NK-92 (cell line): Measurements from ENCODE around the gene OPCML.

Experiments used
- DNase-seq: peaks from one replicate; lab custom pipeline; 2025; ENCODE audit not compliant: unreplicated experiment; lab: John Stamatoyannopoulos, UW

Gene OPCML

DNA sequence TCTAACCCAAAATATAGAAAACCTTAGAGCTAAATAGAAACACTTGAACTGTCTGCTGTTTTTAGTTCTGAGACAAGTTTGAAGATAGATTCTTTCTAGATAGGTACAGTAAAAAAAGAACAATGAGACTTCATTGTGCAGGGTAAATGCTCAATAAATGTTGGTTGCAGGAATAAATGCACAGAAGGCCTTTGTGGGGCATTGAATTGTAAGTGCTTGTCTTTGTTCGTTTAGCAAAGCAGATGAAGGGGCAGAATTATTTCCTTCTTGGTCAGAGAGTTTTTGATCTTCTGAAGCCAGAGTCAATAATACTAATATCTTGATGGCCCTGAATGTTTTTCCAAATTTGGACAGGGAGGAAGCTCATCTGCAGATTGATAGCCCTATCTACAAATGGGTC is 340.4 kb downstream of the OPCML start:
- no peak for DNase-seq

DNA sequence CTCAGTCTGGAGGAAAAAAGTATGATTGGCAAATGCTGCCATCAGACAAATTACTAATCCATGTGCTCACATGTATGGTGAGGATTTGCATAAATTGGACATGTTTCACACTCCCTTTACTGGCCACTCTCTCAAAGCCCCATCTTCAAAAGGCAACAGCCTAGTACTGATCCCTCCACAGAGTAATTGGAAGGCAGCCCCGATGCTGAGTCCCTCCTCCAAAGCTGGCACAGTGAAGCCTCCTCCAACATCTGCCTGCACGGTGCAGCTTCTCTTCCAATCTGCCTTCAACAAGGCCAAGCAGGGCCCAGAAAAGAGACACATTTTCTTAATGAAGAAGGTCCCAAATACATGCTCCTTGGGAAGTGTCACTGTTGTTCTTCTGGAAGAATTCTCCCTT is 350.6 kb downstream of the OPCML start:
- DNase-seq = no peak

DNA sequence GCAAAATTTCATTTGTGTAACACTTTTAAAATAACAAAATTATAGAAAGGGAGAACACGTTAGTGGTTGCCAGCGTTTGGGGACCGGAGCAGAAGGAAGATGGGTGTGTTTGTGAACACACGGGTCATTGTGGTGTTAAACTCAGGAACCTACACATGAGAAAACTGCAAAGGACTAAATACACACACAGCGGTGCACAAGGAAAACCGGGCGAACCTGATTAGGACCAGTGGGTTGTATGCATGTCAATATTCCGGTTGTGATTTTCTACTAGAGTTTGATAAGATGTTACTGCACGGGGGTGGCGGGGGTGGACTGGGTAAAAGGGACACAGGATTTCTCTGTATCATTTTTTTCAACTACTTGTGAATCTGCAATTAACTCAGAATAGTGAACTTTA is 351.2 kb downstream of the OPCML start:
- no peak for DNase-seq

DNA sequence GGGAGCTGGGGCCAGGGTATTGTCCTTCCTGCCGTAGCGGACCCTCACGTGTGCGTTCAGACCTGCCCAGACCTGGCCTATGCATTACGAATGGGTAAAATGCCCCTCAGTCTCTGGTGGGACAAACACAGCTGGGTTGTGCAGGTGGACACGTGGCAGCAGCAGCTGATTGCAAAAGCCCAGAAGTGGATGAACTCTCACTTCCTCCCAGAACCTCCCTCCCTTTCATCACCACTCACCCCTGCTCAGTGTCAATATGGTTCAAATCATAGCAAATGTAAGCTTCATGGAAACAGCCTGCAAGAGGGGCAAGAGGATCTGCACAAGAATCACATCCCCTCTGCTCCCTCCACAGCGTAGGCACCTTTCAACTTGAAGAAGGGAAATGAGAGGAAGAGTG is 352.1 kb downstream of the OPCML start:
- DNase-seq = no peak

DNA sequence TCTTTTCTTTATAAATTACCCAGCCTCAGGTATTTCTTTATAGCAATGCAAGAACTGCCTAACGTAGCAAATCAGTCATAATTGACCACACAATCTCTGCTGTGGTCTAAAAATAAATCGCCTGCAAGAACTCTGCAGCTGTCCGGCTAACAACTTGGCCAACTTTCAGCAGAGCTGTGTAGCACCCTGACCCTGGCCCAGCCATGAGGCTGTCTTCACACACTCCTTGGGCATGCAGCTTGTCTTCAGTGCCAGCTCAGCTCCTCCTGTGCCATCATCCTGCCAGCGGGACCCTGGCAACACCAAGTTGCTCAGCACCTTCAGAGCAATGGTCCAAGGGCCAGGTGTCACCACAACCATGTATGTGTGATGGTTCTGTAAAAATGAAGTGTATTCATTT is 355.6 kb downstream of the OPCML start:
- DNase-seq = no peak

DNA sequence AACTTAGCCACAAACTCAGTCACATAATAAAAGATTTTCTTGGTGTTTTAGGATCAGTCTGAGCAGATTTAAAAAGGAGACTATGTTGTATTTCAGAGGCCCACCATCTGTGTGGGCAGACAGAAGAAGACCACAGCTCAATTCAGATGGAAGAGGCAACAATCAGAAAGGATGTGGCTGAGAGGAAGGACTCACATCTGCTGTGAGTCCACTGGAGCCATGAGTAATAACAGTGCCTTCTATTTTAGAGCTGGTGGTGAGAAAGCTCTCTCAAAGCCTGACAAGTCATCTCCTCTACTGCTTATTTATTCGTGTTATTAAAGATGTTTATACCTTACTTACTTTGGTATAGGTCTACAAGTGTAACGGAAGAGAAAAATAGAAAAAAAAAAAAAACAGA is 357.2 kb downstream of the OPCML start:
- DNase-seq = no peak

DNA sequence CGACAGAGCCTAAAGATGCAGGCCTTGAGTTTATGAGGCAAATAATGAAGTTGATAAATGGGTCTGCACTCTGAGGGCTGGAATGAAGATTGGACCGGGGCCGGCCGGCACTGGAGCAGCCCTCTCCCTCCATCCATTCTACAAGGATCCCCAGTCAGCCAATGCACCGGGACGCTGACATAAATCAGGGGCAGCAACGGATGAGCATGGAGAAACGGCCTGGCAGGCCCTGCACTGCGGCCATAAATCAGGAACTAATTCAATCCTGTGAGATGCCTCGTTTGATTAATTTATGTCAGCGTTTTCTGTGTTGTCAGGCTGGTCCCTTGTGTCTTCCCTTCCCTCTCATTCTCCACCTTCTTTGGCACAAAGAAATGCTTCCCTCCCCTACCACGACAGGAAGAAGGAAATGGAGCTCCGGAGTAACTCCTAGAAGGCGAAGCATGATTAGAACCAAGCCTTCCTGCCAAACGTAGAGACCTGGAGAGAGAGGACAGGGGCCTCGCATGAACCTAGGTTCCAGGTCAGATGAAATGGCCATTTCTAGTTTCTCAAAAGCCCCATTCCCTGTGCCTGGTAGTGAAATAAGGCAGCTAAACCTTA is 358.4 kb downstream of the OPCML start:
- no peak for DNase-seq

DNA sequence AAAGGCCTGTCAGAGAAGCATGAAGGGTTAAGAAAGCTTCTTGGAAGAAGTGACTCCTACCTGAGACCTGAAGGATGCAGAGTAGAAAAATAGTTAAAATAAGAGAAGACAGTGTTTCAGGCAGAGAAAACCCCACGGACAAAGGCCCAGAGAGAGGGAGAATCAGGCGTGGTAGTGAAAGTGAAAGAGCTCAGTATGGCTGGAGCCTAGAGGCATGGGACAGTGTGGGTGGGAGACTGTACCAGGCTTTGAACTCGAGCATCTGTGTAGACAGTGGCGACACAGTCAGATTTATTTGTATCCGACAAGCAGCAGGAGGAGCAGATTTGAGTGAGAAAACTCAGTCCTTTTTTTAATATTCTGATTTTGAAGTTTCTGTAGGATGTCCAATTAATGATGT is 360.0 kb downstream of the OPCML start:
- no peak for DNase-seq

DNA sequence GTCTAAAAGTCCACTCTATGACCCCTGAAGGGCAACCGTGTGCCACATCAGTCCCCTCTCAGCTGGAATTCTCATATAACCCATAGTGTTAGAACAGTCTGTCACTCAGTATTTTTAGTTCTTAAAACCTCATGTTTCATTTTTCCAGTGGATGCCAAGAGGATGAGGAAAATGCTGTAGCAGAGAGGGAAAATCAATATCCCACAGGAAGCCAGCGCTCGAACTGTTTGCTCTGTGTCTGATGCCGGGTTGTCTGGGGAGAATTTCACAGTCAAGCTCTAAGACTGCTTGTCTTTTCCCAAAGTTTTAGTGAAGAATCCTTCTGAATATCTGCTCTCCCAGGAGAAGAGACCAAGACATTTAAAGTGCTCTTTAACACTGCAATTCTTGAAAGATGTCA is 360.9 kb downstream of the OPCML start:
- no peak for DNase-seq

DNA sequence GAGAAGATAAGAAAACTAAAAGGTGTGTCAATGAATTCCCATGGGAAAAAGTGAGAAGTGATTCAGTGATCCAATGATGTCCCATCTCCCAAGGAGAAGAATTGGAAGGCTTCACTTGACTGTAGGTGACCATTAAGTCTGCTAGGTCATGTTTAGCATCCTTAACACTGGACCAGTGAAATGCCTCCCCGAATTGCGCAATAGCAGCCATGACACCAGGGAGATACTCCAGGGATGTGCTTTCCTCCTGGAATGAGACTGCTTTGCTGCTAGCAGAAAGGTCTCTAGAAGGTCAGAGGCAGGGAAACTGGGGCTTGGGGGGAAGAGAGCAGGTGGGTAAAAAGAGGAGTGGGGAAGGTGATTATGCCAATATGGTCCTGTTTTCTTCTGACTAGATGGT is 364.3 kb downstream of the OPCML start:
- no peak for DNase-seq

DNA sequence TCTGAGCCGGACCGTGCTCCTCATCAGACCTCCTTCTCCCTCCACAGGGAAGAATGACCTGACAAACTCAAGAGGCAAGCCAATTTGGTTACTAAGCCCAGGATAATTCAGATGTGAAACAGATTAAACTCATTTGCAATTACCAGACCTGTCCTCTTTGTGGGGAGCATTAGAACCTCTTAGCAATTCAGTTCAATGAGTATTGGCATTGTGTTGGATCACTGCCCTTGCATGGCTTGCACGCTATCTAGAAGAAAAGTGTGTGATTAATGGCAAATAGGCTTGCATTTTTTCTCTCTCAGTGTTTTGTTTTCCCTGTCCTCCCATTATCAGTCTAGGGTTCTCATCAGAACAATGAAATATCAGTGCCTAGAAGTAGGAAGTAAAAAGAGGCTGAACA is 365.6 kb downstream of the OPCML start:
- no peak for DNase-seq

DNA sequence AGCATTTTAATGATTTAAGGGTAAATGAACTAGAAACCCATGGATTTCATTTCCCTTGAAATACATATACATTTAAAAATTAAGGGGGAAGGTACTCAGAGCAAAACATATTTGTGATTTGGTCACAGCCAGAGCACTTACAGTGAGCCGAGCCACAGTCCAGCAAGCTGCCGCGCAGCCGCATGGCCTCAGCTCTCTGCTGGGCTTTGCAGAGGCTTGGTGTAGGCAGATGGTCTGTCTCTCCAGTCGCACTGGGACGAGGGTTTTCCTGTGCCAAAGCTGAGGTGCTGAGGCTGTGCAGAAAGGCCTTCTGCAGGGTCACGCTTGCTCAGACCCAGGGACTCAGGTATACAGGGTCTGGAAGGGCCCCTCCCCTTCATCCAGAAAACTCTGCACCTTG is 367.3 kb downstream of the OPCML start:
- DNase-seq = no peak

DNA sequence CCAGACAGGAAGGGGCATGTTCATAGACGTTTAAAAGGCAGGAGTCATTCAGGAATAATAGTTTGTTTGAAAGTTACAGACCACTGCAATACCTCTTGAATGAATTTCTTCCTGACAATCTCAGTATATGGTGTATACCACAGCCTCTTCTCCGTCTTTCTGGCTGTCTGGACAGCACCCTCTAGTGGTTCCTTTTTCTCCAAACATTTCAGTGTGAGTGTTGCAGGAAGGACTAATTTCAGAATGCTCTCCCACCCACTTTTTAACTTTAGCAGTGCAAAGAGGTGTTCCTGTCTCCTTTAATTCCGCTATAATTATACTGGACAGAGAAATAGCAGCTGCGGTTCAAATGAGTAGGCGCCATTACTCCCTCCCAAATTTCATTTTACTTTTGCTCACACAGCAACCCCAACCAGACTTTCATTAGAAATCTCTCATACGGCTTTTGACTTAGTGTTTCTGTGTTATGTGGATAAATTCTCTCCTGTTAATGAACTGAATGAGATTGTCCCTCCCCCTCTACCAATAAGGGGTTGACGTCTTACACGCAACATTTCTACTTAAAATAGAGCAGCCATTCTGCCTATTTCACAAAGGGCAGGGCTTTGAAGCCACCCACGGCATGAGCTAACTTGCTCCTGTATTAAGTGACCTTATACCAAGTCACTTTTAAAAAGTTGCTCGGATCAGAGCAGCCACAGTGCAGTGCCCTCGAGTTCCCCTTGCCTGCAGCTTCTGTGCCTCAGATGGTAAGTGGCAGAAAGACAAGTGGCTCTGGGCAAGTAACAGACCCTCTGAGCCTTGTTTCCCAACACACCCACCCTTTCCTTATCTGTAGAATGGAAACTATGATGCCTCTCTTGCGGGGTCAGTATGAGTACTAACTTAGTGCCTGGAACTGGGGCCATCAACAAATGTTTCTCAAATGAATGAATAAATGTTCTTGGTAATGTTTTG is 368.6 kb downstream of the OPCML start:
- no peak for DNase-seq

DNA sequence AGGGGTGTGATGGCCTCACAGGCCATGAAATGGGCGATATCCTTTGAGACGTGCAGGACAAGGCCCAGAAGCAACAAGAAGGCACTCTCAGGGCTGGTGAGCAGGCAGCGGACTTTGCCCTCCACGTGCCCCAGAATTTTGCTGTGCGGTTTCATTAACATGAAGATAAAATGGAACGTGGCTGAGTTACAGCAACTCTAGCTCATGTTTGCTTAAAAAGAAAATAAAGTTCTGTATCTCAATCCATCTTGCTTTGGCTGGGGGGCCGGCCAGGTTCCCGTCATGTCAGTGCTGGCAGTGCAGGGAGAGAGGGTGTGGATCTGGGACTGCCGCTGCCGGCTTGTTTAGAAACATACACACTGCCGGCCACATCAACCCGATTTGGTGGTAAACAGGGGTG is 370.1 kb downstream of the OPCML start:
- no peak for DNase-seq

DNA sequence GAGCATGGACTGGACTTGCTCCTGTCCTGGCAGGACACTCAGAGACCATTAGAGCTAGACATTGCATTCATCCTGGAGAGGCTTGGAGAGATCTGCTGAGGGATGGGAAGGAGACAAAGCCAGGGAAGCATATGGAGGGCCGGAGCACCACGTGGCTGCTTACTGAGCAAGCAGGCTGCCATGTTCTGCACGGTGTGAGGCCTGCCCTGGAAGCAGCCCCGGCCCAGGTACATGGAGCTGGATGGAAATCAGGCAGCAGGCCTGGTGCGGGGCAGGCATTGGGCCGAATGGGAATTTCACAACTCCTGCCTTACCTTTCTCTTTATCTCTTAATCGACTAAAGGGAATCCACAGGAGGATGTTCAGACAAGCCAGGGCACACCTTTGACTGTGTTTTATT is 371.5 kb downstream of the OPCML start:
- DNase-seq = no peak

DNA sequence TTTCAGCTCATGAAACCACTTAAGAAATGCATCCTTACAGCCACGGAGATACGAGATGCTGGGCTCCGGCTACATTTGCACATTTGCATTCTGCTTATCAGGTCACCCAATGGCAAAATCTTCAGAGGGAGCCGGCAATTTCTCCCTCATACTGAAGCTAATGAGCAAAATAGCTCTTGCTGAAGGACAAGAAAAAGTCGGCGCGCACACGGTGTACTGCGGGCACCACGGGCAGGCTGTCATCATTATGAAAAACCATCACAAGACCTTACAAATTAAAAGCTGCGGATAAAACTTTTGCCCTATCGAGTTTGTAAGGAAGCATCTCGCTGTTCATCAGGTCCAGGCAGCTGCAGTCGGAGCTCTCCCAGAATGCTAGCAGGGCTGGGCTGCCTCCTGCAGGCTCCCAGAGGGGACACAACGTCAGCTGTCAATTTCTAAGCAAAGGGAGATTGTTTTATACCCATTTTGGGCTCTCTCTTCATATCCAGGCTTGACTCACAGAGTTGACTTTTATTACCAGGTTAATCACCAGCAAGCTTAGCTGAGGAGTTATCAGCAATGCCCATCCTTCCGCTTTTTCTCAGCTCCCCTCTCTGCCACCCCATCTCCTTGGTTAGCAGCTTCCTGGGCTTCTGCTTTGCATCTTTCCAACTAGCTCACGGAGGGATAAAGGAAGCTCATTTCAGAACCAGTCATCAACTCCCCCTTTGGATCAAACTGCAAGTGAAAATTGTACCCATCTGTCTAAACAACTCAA is 375.1 kb downstream of the OPCML start:
- DNase-seq = no peak

DNA sequence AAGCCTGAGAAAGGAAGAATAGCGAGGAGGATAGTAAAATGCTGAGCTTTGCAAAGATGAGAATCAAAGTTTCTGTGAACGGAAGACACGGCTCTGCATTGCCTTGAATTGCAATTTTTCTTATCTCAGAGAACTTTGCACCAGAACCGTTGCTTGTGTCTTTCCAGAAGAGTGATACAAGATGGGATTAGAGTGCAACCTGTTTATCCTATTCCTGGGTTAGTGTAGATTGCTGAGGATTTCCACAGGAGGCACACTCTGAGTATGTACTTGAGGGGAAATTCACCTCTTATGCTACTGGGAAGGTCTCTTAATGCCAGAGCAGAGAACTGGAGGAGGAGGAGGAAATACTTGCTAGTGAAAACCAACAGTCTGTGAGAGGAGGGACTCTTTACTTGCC is 377.5 kb downstream of the OPCML start:
- DNase-seq = no peak

DNA sequence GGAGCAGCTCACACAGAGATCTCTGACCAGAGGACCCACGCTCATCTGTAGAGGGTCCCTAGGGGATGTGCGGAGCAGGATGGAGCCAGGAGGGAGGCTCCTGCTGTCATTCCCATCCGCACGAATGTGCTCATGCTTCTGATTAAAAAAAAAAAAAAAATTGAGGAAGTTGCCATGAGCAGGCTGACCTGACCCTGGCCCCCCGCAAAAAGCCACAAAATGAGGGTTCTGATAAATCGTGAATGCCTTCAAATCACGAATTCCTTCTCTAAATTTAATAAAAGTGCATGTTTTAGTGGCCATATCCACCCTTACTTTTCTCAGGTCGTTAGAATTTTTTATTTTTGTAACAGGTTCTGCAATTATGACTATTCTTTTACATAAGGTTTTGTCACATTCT is 378.2 kb downstream of the OPCML start:
- DNase-seq = no peak

DNA sequence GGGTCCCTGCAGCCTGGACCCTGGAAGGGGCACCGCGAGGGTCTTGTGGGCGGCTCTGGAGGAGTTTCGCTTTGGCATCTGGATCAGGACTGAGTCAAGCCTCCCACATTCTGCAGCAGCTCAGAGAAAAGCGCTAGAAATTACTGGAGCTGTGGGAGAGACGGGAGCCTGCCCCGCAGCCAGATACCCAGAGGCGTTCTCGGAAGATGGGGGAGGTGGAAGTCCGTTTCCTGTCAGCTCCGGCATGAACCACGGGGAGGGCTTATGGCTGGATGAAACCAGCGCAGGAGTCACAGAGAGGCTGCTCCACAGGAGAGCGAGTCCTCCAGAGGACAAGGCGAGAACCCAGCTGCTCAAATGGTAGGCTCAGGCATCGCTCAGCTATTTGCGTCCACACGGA is 379.3 kb downstream of the OPCML start:
- no peak for DNase-seq

DNA sequence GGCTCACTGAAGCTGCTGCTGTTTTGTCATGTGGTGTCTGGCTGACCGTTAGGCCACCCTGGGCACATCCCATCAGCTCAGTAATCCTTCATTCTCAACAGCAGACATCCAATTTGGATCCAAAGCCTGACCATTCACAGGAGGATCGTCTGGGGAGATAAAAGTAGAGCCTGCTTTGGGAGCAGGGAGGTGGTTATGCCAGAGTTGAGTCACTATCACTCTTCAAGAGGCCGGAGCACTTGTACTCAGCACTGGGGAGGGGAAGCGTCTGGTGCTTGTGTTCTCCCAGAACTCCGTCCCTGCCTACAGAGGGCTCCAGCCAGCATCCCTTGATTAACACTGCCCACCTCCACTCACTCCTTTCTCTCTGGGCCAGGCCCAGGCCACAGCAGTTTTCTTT is 382.6 kb downstream of the OPCML start:
- DNase-seq = no peak

DNA sequence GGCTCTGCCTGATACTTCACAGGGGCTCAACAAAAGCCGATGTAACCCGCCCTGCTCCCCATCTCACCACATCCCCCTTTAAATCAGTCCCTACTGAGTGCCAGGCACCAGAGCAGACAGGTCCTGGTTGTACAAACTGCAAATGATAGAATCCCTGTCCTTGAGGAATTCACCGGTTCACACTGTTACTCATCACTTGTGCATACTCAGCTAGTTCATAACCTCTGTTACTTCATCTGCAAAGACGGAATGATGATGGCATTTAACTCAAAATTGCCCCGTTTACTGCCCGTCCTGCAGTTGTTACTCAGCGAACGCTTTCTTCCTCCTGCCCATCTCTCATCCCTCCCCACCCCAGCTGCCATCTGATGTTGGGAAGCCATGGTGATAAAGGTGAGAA is 384.7 kb downstream of the OPCML start:
- no peak for DNase-seq

DNA sequence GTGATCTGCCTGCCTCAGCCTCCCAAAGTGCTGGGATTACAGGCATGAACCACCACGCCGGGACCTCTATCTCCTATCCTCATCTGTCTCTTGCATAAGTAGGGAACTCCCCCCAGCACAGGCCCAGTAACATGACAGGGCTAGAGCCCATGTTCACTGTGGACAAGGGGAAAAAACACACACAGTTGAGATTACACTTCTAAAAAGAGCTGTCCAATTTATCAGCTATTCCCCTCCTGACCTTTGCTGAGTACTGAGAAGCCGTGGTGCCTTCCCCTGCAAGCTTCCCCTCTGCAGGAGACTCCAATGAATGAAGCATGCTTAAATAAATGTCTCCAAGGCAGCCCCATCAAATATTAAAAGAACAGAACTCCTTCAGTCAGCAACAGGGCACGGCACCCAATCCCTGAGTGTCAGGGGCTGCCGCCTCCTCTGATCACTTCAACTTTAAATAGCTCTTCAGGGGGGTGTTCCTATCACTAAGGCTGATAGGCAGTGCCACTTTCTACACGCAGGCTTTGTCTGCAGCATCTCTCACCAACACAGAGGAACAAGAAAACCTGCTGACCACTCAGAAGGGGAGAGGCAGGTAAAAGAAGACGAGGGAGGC is 385.5 kb downstream of the OPCML start:
- DNase-seq = no peak
